AG09319 (cell line): ENCODE data around the gene RAB35.

Experiments
- DNase-seq: peaks from one replicate; pipeline ENCODE4 v3.0.0-alpha.2; 2010; ENCODE audit warnings: low read depth; ENCODE audit errors: extremely low read depth
- CTCF ChIP-seq: IDR thresholded peaks from 2 replicates; pipeline ENCODE4 v1.5.1; 2011; ENCODE audit warnings: low read depth, mild to moderate bottlenecking, inconsistent platforms, low read length, moderate library complexity

RAB35 gene

GRCh38 chr12:120115692-120116440, 687 bp downstream of the RAB35 start:
- no peak for DNase-seq
- no peak for TF ChIP-seq CTCF

- no peak for TF ChIP-seq CTCF
- DNase-seq, result no peak
Measured at GRCh38 chr12:120115066-120115465, 1.5 kb downstream of the RAB35 start.

GRCh38 chr12:120110550-120111501, 5.7 kb downstream of the RAB35 start:
- no peak for DNase-seq
- no peak for TF ChIP-seq CTCF

- no peak for TF ChIP-seq CTCF
- no peak for DNase-seq
Measured at GRCh38 chr12:120109570-120110267, 6.8 kb downstream of the RAB35 start.

GRCh38 chr12:120106151-120106550, 10.4 kb downstream of the RAB35 start:
- DNase-seq, result no peak
- no peak for TF ChIP-seq CTCF

- no peak for DNase-seq
- TF ChIP-seq CTCF, result no peak
Measured at GRCh38 chr12:120103371-120103770, 13.2 kb downstream of the RAB35 start.
